Measurements from ENCODE around the gene EEF2.

EEF2 gene

GRCh38 chr19:3983936-3984583 lies 1.2 kb downstream of the EEF2 start:
- no peak for DNase-seq

- no peak for DNase-seq
These were observed 1.7 kb downstream of the EEF2 start for GRCh38 chr19:3983542-3983914.

- DNase-seq = no peak
These were observed 2.3 kb downstream of the EEF2 start for GRCh38 chr19:3982701-3983541.

- no peak for DNase-seq
These were observed 3.3 kb downstream of the EEF2 start for GRCh38 chr19:3981736-3982681.

- no peak for DNase-seq
These were observed 3.9 kb downstream of the EEF2 start for GRCh38 chr19:3981373-3981735.

- no peak for DNase-seq
These were observed 4.7 kb downstream of the EEF2 start for GRCh38 chr19:3980353-3981251.

GRCh38 chr19:3979674-3980352 lies 5.5 kb downstream of the EEF2 start:
- no peak for DNase-seq

GRCh38 chr19:3979289-3979673 lies 6.0 kb downstream of the EEF2 start:
- no peak for DNase-seq

GRCh38 chr19:3978145-3978544 lies 7.1 kb downstream of the EEF2 start:
- DNase-seq = no peak

- no peak for DNase-seq
These were observed 7.8 kb downstream of the EEF2 start for GRCh38 chr19:3977242-3978143.

GRCh38 chr19:3976495-3977241 lies 8.6 kb downstream of the EEF2 start:
- DNase-seq = no peak

- no peak for DNase-seq
These were observed 9.6 kb downstream of the EEF2 start for GRCh38 chr19:3975637-3976087.

- no peak for DNase-seq
These were observed 10.1 kb downstream of the EEF2 start for GRCh38 chr19:3975144-3975543.

- peak; percentile 94 for DNase-seq
These were observed 14.3 kb downstream of the EEF2 start, which contains the start of gene DAPK3 for GRCh38 chr19:3970808-3971598. DAPK3 (minus strand) TSS chr19:3971099; CDS start chr19:3969735, 1,364 bp downstream.

GRCh38 chr19:3970313-3970807 lies 14.9 kb downstream of the EEF2 start:
- DNase-seq = no peak

GRCh38 chr19:3969435-3970312 lies 15.6 kb downstream of the EEF2 start:
- DNase-seq = no peak

Data from NCI-H2081 treated with DMSO at 0.1 percent for 48 hours (cell line).